A673 (cell line): ENCODE data around the gene EPN1.

Experiments used
- EZH2 ChIP-seq: fragments of 200-600 bp; sonication (generic); IDR thresholded peaks from 2 replicates; pipeline ENCODE4 v1.6.1; 2017; ENCODE audit warnings: borderline replicate concordance, low read depth, mild to moderate bottlenecking, mixed read lengths, antibody characterized with exemption, low read length; ENCODE audit not compliant: poor library complexity, severe bottlenecking
- TF ChIP-seq, protein P1 (sequence below): fragments of 300-800, 200-600 bp; sonication (generic); conservative IDR thresholded peaks from 2 replicates; pipeline ENCODE4 v1.5.1; 2017; ENCODE audit warnings: low read depth, mild to moderate bottlenecking, antibody characterized with exemption, low read length, moderate library complexity, mixed read lengths

DNA sequence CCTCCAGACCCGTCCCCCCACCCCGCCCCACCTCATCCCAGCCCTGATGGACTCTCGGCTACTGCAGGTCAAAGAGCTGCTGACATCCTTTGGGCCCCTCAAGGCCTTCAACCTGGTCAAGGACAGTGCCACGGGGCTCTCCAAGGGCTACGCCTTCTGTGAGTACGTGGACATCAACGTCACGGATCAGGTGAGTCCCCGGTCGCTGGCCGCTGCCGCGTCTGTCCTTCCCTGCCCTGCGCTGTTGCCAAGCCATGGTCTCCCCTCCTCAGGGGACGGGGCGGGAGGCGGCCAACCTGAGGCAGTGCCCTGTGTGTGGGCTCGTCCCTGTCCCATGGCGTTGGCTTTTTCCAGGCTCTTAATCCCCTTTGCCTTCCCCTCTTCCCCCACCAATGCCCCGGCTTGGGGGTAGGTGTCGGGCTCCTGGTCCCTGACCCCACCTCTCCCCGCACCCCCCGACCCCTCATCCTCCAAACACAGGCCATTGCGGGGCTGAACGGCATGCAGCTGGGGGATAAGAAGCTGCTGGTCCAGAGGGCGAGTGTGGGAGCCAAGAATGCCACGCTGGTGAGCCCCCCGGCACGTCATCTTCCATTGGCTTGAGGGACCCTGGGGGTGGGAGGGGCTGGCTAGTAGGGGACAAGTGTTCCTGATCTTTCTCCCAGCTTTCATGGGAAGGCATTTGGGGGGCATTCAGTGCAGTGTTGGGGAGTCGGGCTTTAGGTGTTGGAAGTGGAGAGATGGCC, 6.2 kb upstream of the EPN1 start:
- TF ChIP-seq, protein P1, sequence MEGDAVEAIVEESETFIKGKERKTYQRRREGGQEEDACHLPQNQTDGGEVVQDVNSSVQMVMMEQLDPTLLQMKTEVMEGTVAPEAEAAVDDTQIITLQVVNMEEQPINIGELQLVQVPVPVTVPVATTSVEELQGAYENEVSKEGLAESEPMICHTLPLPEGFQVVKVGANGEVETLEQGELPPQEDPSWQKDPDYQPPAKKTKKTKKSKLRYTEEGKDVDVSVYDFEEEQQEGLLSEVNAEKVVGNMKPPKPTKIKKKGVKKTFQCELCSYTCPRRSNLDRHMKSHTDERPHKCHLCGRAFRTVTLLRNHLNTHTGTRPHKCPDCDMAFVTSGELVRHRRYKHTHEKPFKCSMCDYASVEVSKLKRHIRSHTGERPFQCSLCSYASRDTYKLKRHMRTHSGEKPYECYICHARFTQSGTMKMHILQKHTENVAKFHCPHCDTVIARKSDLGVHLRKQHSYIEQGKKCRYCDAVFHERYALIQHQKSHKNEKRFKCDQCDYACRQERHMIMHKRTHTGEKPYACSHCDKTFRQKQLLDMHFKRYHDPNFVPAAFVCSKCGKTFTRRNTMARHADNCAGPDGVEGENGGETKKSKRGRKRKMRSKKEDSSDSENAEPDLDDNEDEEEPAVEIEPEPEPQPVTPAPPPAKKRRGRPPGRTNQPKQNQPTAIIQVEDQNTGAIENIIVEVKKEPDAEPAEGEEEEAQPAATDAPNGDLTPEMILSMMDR: no peak
- no peak for TF ChIP-seq EZH2
